Measurements from ENCODE around the gene RANBP17. TPM values are rescaled to one million over a fixed set of nuclear protein-coding genes. Genes with fewer than 3 reads are reported as not detected.

Gene RANBP17
- total RNA-seq, 1 donor from 2014 or later: 29.3 TPM

- no peak for DNase-seq (ENCODE audit: low spot score)
Measured at GRCh38 chr5:171316258-171317121, 454.7 kb downstream of the RANBP17 start.

- no peak for DNase-seq (ENCODE audit: low spot score)
Measured at GRCh38 chr5:171317230-171317629, 455.4 kb downstream of the RANBP17 start.

- DNase-seq (ENCODE audit: low spot score): no peak
Measured at GRCh38 chr5:171318026-171318425, 456.2 kb downstream of the RANBP17 start.

GRCh38 chr5:171321447-171321846, 459.6 kb downstream of the RANBP17 start:
- no peak for DNase-seq (ENCODE audit: low spot score)

- no peak for DNase-seq (ENCODE audit: low spot score)
Measured at GRCh38 chr5:171322527-171322926, 460.7 kb downstream of the RANBP17 start.

GRCh38 chr5:171323007-171323406, 461.2 kb downstream of the RANBP17 start:
- no peak for DNase-seq (ENCODE audit: low spot score)

- no peak for DNase-seq (ENCODE audit: low spot score)
Measured at GRCh38 chr5:171323806-171324632, 462.2 kb downstream of the RANBP17 start.

GRCh38 chr5:171330021-171330420, 468.2 kb downstream of the RANBP17 start:
- DNase-seq (ENCODE audit: low spot score): no peak

GRCh38 chr5:171335616-171336015, 473.8 kb downstream of the RANBP17 start:
- no peak for DNase-seq (ENCODE audit: low spot score)

- peak; percentile 59 for DNase-seq (ENCODE audit: low spot score)
Measured at GRCh38 chr5:171336521-171337209, 474.8 kb downstream of the RANBP17 start.

GRCh38 chr5:171337210-171337569, 475.4 kb downstream of the RANBP17 start:
- no peak for DNase-seq (ENCODE audit: low spot score)

- DNase-seq (ENCODE audit: low spot score): no peak
Measured at GRCh38 chr5:171340042-171340441, 478.2 kb downstream of the RANBP17 start.

- no peak for DNase-seq (ENCODE audit: low spot score)
Measured at GRCh38 chr5:171340491-171340890, 478.7 kb downstream of the RANBP17 start.

GRCh38 chr5:171342362-171343111, 480.7 kb downstream of the RANBP17 start:
- DNase-seq (ENCODE audit: low spot score): no peak

- DNase-seq (ENCODE audit: low spot score): no peak
Measured at GRCh38 chr5:171344936-171345608, 483.3 kb downstream of the RANBP17 start.

Other genes with a start within 250 kb of the RANBP17 start
- gene GABRP, start 78.3 kb upstream of the RANBP17 start, total RNA-seq: 0.42 TPM